HCEC 1CT (cell line): Measurements from ENCODE around the gene PPP2R5E.
A peak's percentile ranks its signal among the peaks of the same experiment; 100 is the strongest.

Experiments used
- DNase-seq: peaks from one replicate; pipeline ENCODE4 v3.0.0-alpha.2; 2017

PPP2R5E gene

GRCh38 chr14:63362389-63362819 is 180.8 kb downstream of the PPP2R5E start:
- no peak for DNase-seq

- DNase-seq: no peak
Observed at GRCh38 chr14:63361790-63362189, 181.4 kb downstream of the PPP2R5E start.

- no peak for DNase-seq
Observed at GRCh38 chr14:63357841-63358240, 185.3 kb downstream of the PPP2R5E start.

- DNase-seq: no peak
Observed at GRCh38 chr14:63345826-63346225, 197.4 kb downstream of the PPP2R5E start.

GRCh38 chr14:63344336-63344735 is 198.8 kb downstream of the PPP2R5E start:
- no peak for DNase-seq

GRCh38 chr14:63343878-63344277 is 199.3 kb downstream of the PPP2R5E start:
- DNase-seq: peak; percentile 46

- DNase-seq: no peak
Observed at GRCh38 chr14:63342371-63342770, 200.8 kb downstream of the PPP2R5E start.

GRCh38 chr14:63328787-63329737 is 214.1 kb downstream of the PPP2R5E start:
- DNase-seq: no peak

GRCh38 chr14:63326840-63327239 is 216.3 kb downstream of the PPP2R5E start:
- no peak for DNase-seq

- no peak for DNase-seq
Observed at GRCh38 chr14:63322897-63323573, 220.1 kb downstream of the PPP2R5E start.

GRCh38 chr14:63322472-63322871 is 220.7 kb downstream of the PPP2R5E start:
- no peak for DNase-seq
